Progenitor cell of endocrine pancreas (in vitro differentiated cells): Measurements from ENCODE around the gene RNASEH1. TPM values are rescaled to one million over a fixed set of nuclear protein-coding genes. Genes with fewer than 3 reads are reported as not detected.

Experiments used
- DNase-seq: peaks from one replicate; pipeline ENCODE4 v3.0.0; 2021; ENCODE audit warnings: low spot score; ENCODE audit not compliant: unreplicated experiment
- H3K27ac Mint-ChIP-seq: 2 replicates; pipeline ENCODE4 v1.8.0; 2021; ENCODE audit warnings: mild to moderate bottlenecking, moderate library complexity, mixed read lengths
- H3K27me3 Mint-ChIP-seq: 2 replicates; pipeline ENCODE4 v1.8.0; 2021; ENCODE audit warnings: mixed read lengths
- H3K36me3 Mint-ChIP-seq: 2 replicates; pipeline ENCODE4 v1.8.0; 2022; ENCODE audit warnings: mixed read lengths; ENCODE audit not compliant: insufficient read depth
- H3K4me1 Mint-ChIP-seq: 2 replicates; pipeline ENCODE4 v1.8.0; 2021; ENCODE audit warnings: low read depth, mixed read lengths
- H3K4me3 Mint-ChIP-seq: 2 replicates; pipeline ENCODE4 v1.8.0; 2021; ENCODE audit warnings: low read depth, mild to moderate bottlenecking, moderate library complexity, mixed read lengths
- H3K9me3 Mint-ChIP-seq: 2 replicates; pipeline ENCODE4 v1.8.0; 2021; ENCODE audit warnings: low read depth, mixed read lengths
- total RNA-seq: library from RNA; stranded (reverse); gene quantifications from 2 replicates; pipeline ENCODE4 v1.2.1, GENCODE V29; 2021
- TF ChIP-seq, protein P1 (sequence below): fragments of 200-600 bp; sonication (generic); IDR thresholded peaks from one replicate; pipeline ENCODE4 v1.5.0; 2021; ENCODE audit warnings: antibody characterized with exemption, mild to moderate bottlenecking; ENCODE audit not compliant: unreplicated experiment

The RNASEH1 gene
- total RNA-seq, 1 donor from 2014 or later, result 18.5 TPM

DNA sequence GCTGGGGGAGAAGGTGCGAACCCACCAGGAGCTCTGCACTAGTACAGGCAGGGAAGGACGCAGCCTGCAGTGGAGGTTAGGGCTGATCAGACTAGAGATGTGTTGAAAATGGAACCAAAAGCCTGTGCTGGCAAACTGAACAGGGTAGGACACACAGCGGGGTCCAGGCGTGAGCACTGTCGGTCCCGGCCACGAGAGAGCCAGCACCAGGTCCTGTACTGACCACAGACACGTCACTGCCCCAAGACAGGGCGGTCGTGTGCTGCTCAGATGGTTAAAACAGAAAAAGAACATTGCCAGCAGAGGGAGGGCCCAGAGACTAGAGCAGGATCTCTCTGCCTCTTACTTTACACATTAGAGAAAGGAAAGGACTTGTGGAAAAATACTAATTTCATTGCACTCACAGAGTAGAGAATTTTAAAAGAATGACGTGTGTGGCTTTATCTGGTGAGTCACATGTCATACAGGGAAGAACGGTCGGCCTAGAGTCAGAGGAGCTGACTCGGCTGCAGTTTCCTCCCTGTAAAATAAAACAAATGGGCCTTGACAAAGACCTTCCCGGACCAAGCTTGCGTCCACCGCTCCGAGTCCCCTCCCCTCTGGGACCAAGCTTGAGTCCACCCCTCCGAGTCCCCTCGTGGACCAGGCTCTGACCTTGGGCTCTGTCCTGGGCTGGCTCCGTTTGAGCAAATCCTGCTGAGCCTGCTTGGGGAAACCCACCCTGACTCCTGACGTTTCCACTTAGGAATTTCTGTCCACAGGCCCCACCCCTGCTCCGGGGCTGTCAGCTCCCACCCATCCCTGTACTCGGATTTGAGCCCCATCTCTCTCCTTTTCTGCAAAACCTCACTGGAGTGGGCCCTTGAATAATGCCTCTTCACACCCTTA lies 22.1 kb downstream of the RNASEH1 start:
- H3K9me3 Mint-ChIP-seq, result no peaks in the 10 kb centered on the region
- TF ChIP-seq, protein P1, sequence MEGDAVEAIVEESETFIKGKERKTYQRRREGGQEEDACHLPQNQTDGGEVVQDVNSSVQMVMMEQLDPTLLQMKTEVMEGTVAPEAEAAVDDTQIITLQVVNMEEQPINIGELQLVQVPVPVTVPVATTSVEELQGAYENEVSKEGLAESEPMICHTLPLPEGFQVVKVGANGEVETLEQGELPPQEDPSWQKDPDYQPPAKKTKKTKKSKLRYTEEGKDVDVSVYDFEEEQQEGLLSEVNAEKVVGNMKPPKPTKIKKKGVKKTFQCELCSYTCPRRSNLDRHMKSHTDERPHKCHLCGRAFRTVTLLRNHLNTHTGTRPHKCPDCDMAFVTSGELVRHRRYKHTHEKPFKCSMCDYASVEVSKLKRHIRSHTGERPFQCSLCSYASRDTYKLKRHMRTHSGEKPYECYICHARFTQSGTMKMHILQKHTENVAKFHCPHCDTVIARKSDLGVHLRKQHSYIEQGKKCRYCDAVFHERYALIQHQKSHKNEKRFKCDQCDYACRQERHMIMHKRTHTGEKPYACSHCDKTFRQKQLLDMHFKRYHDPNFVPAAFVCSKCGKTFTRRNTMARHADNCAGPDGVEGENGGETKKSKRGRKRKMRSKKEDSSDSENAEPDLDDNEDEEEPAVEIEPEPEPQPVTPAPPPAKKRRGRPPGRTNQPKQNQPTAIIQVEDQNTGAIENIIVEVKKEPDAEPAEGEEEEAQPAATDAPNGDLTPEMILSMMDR, result no peak
- H3K36me3 Mint-ChIP-seq, result peaks cover 4% of the 10 kb centered on the region
- DNase-seq, result no peak
- peaks cover 11% of the 10 kb centered on the region for H3K4me1 Mint-ChIP-seq
- H3K4me3 Mint-ChIP-seq, result peak overlapping the region; percentile 32
- no peaks in the 10 kb centered on the region for H3K27me3 Mint-ChIP-seq
- H3K27ac Mint-ChIP-seq, result peak overlapping the region; percentile 96

DNA sequence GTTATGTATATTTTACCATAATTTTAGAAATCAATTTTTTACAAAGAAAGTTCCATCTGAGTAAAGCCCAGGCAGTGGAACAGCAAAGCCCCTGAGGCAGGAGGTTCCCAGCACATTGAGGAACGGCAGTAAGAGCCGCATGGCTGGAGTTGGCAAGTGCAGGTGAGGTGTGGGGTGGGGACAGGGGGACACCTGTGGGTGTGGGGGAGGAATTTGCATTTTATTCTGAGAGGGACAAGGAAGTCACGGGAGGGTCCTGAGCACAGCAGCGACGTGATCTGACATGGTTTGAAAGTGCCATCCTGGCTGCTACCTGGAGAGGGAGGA lies 22.7 kb downstream of the RNASEH1 start:
- Mint-ChIP-seq H3K9me3 (no peaks in the 10 kb centered on the region), H3K27ac (peak overlapping the region; percentile 96), H3K36me3 (peaks cover 4% of the 10 kb centered on the region), H3K4me1 (peaks cover 11% of the 10 kb centered on the region), H3K4me3 (no peak overlapping the region), H3K27me3 (no peaks in the 10 kb centered on the region)
- DNase-seq, result no peak
- TF ChIP-seq, protein P1, result no peak

DNA sequence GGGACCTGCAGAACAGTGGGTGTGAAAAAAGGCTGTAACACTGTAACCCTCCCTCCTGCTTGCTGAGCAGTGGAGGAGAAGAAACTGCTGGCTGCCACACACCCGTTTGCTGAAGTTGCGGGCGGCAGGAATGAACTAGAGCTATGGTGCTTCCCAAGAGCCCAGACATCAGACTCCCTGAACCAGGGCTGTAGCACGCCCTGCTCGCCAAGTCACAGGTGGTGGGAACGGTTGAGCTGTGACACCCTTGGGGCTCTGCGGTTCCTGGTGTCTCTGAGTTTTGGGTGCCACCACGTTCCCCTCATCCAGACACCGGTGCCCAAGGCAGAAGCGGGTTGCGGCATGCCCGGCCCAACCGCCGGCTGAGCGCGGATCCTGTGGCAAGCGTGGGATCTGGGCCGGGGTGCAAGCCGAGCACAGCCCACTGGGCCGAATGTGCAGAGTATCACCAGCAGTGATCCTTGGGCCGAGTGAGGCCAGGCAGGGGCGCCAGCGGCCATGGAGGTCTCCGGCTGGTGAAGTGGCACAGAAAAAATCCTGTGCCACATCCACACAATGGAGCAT lies 23.8 kb downstream of the RNASEH1 start:
- Mint-ChIP-seq H3K4me1 (peaks cover 11% of the 10 kb centered on the region), H3K27me3 (no peaks in the 10 kb centered on the region), H3K36me3 (no peaks in the 10 kb centered on the region), H3K9me3 (no peaks in the 10 kb centered on the region), H3K27ac (no peak overlapping the region), H3K4me3 (no peak overlapping the region)
- DNase-seq, result no peak
- TF ChIP-seq, protein P1, result no peak

DNA sequence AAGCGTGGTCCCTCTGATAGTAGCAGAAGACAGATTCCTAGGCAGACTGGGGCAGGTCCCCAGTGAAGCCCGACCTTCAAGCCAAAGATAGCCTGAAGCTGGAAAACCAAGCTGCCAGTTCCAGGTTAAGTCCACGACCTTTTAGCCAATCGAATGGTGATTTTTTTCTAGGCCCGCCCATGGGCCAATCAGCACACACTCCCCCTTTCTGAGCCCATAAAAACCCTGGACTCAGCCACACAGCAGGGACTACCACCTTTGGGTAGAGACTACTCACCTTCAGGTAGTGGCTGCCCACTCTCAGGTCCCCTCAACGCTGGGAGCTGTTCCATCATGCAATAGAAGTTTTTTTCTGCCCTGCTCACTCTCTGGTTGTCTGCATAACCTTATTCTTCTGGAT lies 24.3 kb downstream of the RNASEH1 start:
- no peaks in the 10 kb centered on the region for H3K36me3 Mint-ChIP-seq
- no peaks in the 10 kb centered on the region for H3K9me3 Mint-ChIP-seq
- TF ChIP-seq, protein P1, result no peak
- peaks cover 11% of the 10 kb centered on the region for H3K4me1 Mint-ChIP-seq
- H3K4me3 Mint-ChIP-seq, result no peak overlapping the region
- H3K27me3 Mint-ChIP-seq, result no peaks in the 10 kb centered on the region
- DNase-seq, result no peak
- H3K27ac Mint-ChIP-seq, result no peak overlapping the region

DNA sequence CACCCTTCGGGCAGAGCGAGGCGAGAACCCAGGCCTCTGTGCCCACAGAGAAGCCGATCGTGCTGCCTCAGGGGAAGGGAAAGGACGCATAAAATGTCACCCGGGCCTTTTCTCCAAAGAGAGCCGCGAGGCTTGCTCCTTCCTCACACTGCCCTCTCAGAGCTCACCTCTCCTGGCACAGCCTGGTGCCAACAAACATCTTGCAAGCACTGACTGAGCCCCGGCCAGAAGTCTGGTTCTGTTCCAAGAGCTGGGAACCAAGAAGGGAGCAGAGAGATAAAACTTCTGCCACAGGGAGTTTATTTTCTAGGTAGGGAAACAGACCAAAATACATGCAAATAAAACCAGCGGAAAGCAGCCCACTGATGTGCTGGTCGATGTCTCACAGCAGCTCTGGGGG lies 25.2 kb downstream of the RNASEH1 start:
- Mint-ChIP-seq H3K27ac (no peak overlapping the region), H3K27me3 (no peaks in the 10 kb centered on the region), H3K4me1 (peaks cover 11% of the 10 kb centered on the region), H3K4me3 (no peak overlapping the region), H3K9me3 (no peaks in the 10 kb centered on the region), H3K36me3 (no peaks in the 10 kb centered on the region)
- TF ChIP-seq, protein P1, result no peak
- no peak for DNase-seq
